A172 (cell line): Measurements from ENCODE around the gene TRIM17. TPM values are rescaled to one million over a fixed set of nuclear protein-coding genes. Genes with fewer than 3 reads are reported as not detected.

Experiments
- total RNA-seq: library from RNA; depleted of rRNA; stranded (reverse); fragments of >200 nt; shearing (Covaris generic); gene quantifications from 2 replicates; pipeline ENCODE4 v1.2.3, GENCODE V29; 2014; rRNA removed

Gene TRIM17
- total RNA-seq, 1 experiment from 2014 or later: not detected

Other genes with a start within 250 kb of the TRIM17 start
- gene OBSCN, start 208.8 kb downstream of the TRIM17 start, total RNA-seq: 9.9 and 11.5 TPM in 2 replicates
- gene TRIM11, start 10.0 kb downstream of the TRIM17 start, total RNA-seq: 35.9 and 36.1 TPM in 2 replicates
- gene RNF187, start 70.5 kb upstream of the TRIM17 start, total RNA-seq: 94.5 and 118 TPM in 2 replicates